DND-41 (cell line): ENCODE results near the gene CNN3.

Experiments
- ATAC-seq: fragments of 200-7000 bp; cut with Tn5 transposase; 3 replicates; pipeline ENCODE4 v1.9.1; 2021; ENCODE audit warnings: low read depth; ENCODE audit not compliant: insufficient read depth
- DNase-seq: peaks from one replicate; pipeline ENCODE4 v3.0.0-alpha.2; 2020
- H2AFZ ChIP-seq: 2 replicates; pipeline ENCODE4 v1.6.0; 2012; ENCODE audit warnings: low read depth, low read length
- H3K27ac ChIP-seq: 2 replicates; pipeline ENCODE4 v1.5.1; 2012; ENCODE audit warnings: low read length, inconsistent platforms
- H3K27me3 ChIP-seq: fragments of 200-600 bp; sonication (generic); 2 replicates; pipeline ENCODE4 v1.6.0; 2012; ENCODE audit warnings: low read length, mild to moderate bottlenecking, inconsistent platforms; ENCODE audit not compliant: insufficient read depth, poor library complexity
- H3K36me3 ChIP-seq: 2 replicates; pipeline ENCODE4 v1.5.1; 2012; ENCODE audit warnings: low read length, inconsistent platforms; ENCODE audit not compliant: insufficient read depth
- H3K4me1 ChIP-seq: 2 replicates; pipeline ENCODE4 v1.5.1; 2012; ENCODE audit warnings: mild to moderate bottlenecking, low read length; ENCODE audit not compliant: insufficient read depth
- H3K4me2 ChIP-seq: 2 replicates; pipeline ENCODE4 v1.6.0; 2012; ENCODE audit warnings: mild to moderate bottlenecking, moderate library complexity, low read length, inconsistent platforms; ENCODE audit not compliant: insufficient read depth
- H3K4me3 ChIP-seq, 2 experiments: fragments of 200-600 bp in 1 of 2; shearing (Covaris generic) in 1 of 2; 2 replicates each; pipeline ENCODE4 v1.5.1; 2012 to 2016; ENCODE audit warnings: inconsistent platforms in 2 of 2, low read length in 2 of 2, mild to moderate bottlenecking in 2 of 2, low read depth in 1 of 2, moderate library complexity in 1 of 2
- H3K79me2 ChIP-seq: 2 replicates; pipeline ENCODE4 v1.6.0; 2012; ENCODE audit warnings: low read length, inconsistent platforms; ENCODE audit not compliant: insufficient read depth
- H3K9ac ChIP-seq: 2 replicates; pipeline ENCODE4 v1.6.0; 2012; ENCODE audit warnings: low read depth, mild to moderate bottlenecking, inconsistent platforms, low read length, moderate library complexity
- H3K9me3 ChIP-seq: 2 replicates; pipeline ENCODE4 v1.5.1; 2012; ENCODE audit warnings: low read length, moderate library complexity, mild to moderate bottlenecking, inconsistent platforms; ENCODE audit not compliant: insufficient read depth, severe bottlenecking
- H4K20me1 ChIP-seq: 2 replicates; pipeline ENCODE4 v1.6.0; 2012; ENCODE audit warnings: low read length; ENCODE audit not compliant: insufficient read depth
- CTCF ChIP-seq: IDR thresholded peaks from 2 replicates; pipeline ENCODE4 v1.5.1; 2012; ENCODE audit warnings: borderline replicate concordance, low read length, moderate library complexity, mild to moderate bottlenecking; ENCODE audit not compliant: poor library complexity, severe bottlenecking; ENCODE audit errors: extremely low read depth
- EZH2 ChIP-seq: IDR thresholded peaks from 3 replicates; pipeline ENCODE4 v1.6.1; 2012; ENCODE audit warnings: borderline replicate concordance, low read depth, mild to moderate bottlenecking, moderate library complexity, low read length, inconsistent platforms; ENCODE audit not compliant: severe bottlenecking

CNN3 gene

GRCh38 chr1:94895518-94895917, 31.4 kb downstream of the CNN3 start:
- H3K79me2 ChIP-seq: no peaks in the 10 kb centered on the region
- H3K9me3 ChIP-seq: no peaks in the 10 kb centered on the region
- no peak for TF ChIP-seq EZH2
- no peak for TF ChIP-seq CTCF
- peaks cover 15% of the 10 kb centered on the region; the same call in 1 of the 2 replicates for H3K4me1 ChIP-seq
- no peak overlapping the region for H2AFZ ChIP-seq
- DNase-seq (no peak), ATAC-seq (no peak)
- no peak overlapping the region for H3K9ac ChIP-seq
- no peak overlapping the region for H3K4me3 ChIP-seq
- H4K20me1 ChIP-seq: no peaks in the 10 kb centered on the region
- H3K4me2 ChIP-seq: no peak overlapping the region
- H3K36me3 ChIP-seq: no peaks in the 10 kb centered on the region
- H3K27me3 ChIP-seq: no peaks in the 10 kb centered on the region
- no peak overlapping the region for H3K27ac ChIP-seq

DNA sequence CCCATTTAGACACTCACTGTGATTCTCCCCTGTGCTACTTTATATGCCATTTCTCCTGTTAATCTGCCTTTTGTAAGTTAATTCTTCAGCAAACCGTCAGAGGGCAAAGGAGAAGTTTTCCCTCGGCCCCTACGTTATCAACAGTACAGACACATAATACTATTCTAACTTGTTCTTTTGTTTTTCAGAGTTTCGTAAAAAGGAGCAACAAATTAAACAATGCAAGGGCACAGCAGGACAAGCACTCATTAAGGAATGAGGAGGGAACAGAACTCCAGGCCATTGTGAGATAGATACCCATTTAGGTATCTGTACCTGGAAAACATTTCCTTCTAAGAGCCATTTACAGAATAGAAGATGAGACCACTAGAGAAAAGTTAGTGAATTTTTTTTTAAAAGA, 32.3 kb downstream of the CNN3 start:
- H3K4me2 ChIP-seq: no peak overlapping the region
- peaks cover 15% of the 10 kb centered on the region; the same call in 1 of the 2 replicates for H3K4me1 ChIP-seq
- no peaks in the 10 kb centered on the region for H3K79me2 ChIP-seq
- H3K4me3 ChIP-seq: no peak overlapping the region
- H3K9ac ChIP-seq: no peak overlapping the region
- H2AFZ ChIP-seq: no peak overlapping the region
- no peak overlapping the region for H3K27ac ChIP-seq
- H4K20me1 ChIP-seq: no peaks in the 10 kb centered on the region
- H3K27me3 ChIP-seq: no peaks in the 10 kb centered on the region
- no peaks in the 10 kb centered on the region for H3K9me3 ChIP-seq
- DNase-seq: no peak
- TF ChIP-seq CTCF (no peak), EZH2 (no peak)
- H3K36me3 ChIP-seq: no peaks in the 10 kb centered on the region
- no peak for ATAC-seq

GRCh38 chr1:94892604-94893254, 34.2 kb downstream of the CNN3 start:
- Histone ChIP-seq H3K79me2 (no peaks in the 10 kb centered on the region), H4K20me1 (no peaks in the 10 kb centered on the region), H3K4me1 (no peaks in the 10 kb centered on the region), H3K4me3 (no peak overlapping the region), H2AFZ (no peak overlapping the region), H3K27ac (no peak overlapping the region), H3K27me3 (no peaks in the 10 kb centered on the region), H3K36me3 (no peaks in the 10 kb centered on the region), H3K4me2 (no peak overlapping the region), H3K9ac (no peak overlapping the region), H3K9me3 (no peaks in the 10 kb centered on the region)
- DNase-seq: no peak
- ATAC-seq: no peak
- TF ChIP-seq CTCF (no peak), EZH2 (no peak)
